Activated naive CD8-positive, alpha-beta T cell treated with anti-CD3 and anti-CD28 coated beads, Interleukin-2, amount 50 U/mL, for 16 hours (primary cell): ENCODE data around the gene CORO1C.
"Not testable (repeated sequence)": the region's sequence is repeated elsewhere in the genome, so short reads cannot be mapped to it uniquely, and the experiment has no call there.

Experiments
- DNase-seq: peaks from one replicate; pipeline ENCODE4 v3.0.0-alpha.2; 2020; ENCODE audit warnings: low read depth, low spot score

The CORO1C gene

GRCh38 chr12:108731105-108731865, at the start of gene CORO1C:
Gene CORO1C, minus strand, starts transcription at chr12:108731518. Its CDS starts 30,200 bp downstream, at chr12:108701318.
- peak; percentile 83 for DNase-seq

GRCh38 chr12:108779998-108780688, 48.8 kb upstream of the CORO1C start:
- no peak for DNase-seq

- DNase-seq: no peak
Measured at GRCh38 chr12:108778053-108778452, 46.7 kb upstream of the CORO1C start.

- no peak for DNase-seq
Measured at GRCh38 chr12:108777156-108777555, 45.8 kb upstream of the CORO1C start.

- no peak for DNase-seq
Measured at GRCh38 chr12:108773798-108774788, 42.8 kb upstream of the CORO1C start.

- no peak for DNase-seq
Measured at GRCh38 chr12:108772891-108773797, 41.8 kb upstream of the CORO1C start.

GRCh38 chr12:108772247-108772646, 40.9 kb upstream of the CORO1C start:
- DNase-seq: no peak

- not testable (repeated sequence) for DNase-seq
Measured at GRCh38 chr12:108771835-108772234, 40.5 kb upstream of the CORO1C start.

- DNase-seq: no peak
Measured at GRCh38 chr12:108770963-108771362, 39.6 kb upstream of the CORO1C start.

GRCh38 chr12:108770269-108770829, 39.0 kb upstream of the CORO1C start:
- DNase-seq: no peak

- no peak for DNase-seq
Measured at GRCh38 chr12:108768591-108769500, 37.5 kb upstream of the CORO1C start.

GRCh38 chr12:108766294-108766693, 35.0 kb upstream of the CORO1C start:
- DNase-seq: no peak

GRCh38 chr12:108765289-108765764, 34.0 kb upstream of the CORO1C start:
- no peak for DNase-seq

GRCh38 chr12:108764540-108765288, 33.4 kb upstream of the CORO1C start:
- DNase-seq: no peak

GRCh38 chr12:108761226-108761625, 29.9 kb upstream of the CORO1C start:
- no peak for DNase-seq

- no peak for DNase-seq
Measured at GRCh38 chr12:108759924-108760323, 28.6 kb upstream of the CORO1C start.

GRCh38 chr12:108757856-108758255, 26.5 kb upstream of the CORO1C start:
- DNase-seq: no peak

- no peak for DNase-seq
Measured at GRCh38 chr12:108756421-108756820, 25.1 kb upstream of the CORO1C start.
